H1 (cell line): ENCODE measurements around the gene FRMD4B. TPM values are rescaled to one million over a fixed set of nuclear protein-coding genes. Genes with fewer than 3 reads are reported as not detected.

Experiments used
- CTCF ChIA-PET: fragments of 300-600 bp; sonication (Branson Sonifier 250); formaldehyde crosslinking; loops from one replicate; lab custom pipeline; 2021; ENCODE audit not compliant: partially characterized antibody; lab: Charles Lee
- POLR2A ChIA-PET: fragments of 300-600 bp; sonication (Branson Sonifier 250); formaldehyde crosslinking; loops from one replicate; lab custom pipeline; 2021; ENCODE audit warnings: inconsistent platforms; ENCODE audit not compliant: partially characterized antibody; lab: Charles Lee
- DNase-seq, 2 experiments: peaks; one replicate each; pipeline versions ENCODE4 v3.0.0 to v3.0.0-alpha.2; 2010 to 2022; ENCODE audit warnings: low spot score in 2 of 2, low read depth in 1 of 2, mixed read lengths in 1 of 2
- FAIRE-seq: peaks from 2 replicates; lab custom pipeline; 2011; peaks lifted over from hg19 to GRCh38; lab: Jason Lieb, UNC
- H2AFZ ChIP-seq: 2 replicates; pipeline ENCODE4 v1.8.1; 2012; ENCODE audit warnings: low read length, inconsistent platforms
- H2AK5ac ChIP-seq: 2 replicates; pipeline ENCODE4 v1.6.1; 2013; ENCODE audit warnings: low read depth, low read length
- H2BK120ac ChIP-seq: replicated peaks from 2 replicates; pipeline ENCODE3; 2013; ENCODE audit warnings: low read depth, low read length, inconsistent platforms
- H2BK12ac ChIP-seq: 2 replicates; pipeline ENCODE4 v1.6.1; 2013; ENCODE audit warnings: low read depth, low read length
- H2BK15ac ChIP-seq: 2 replicates; pipeline ENCODE4 v1.6.1; 2013; ENCODE audit warnings: low read length
- H2BK20ac ChIP-seq: 2 replicates; pipeline ENCODE4 v1.6.1; 2013; ENCODE audit warnings: low read length
- H2BK5ac ChIP-seq: 2 replicates; pipeline ENCODE4 v1.6.1; 2013; ENCODE audit warnings: low read depth, low read length
- H3K14ac ChIP-seq: 2 replicates; pipeline ENCODE4 v1.6.1; 2013; ENCODE audit warnings: inconsistent platforms; ENCODE audit not compliant: insufficient read length
- H3K18ac ChIP-seq: 2 replicates; pipeline ENCODE4 v1.6.1; 2013; ENCODE audit warnings: low read length; ENCODE audit errors: extremely low read depth
- H3K23ac ChIP-seq: 2 replicates; pipeline ENCODE4 v1.6.1; 2013; ENCODE audit warnings: inconsistent platforms; ENCODE audit not compliant: insufficient read length
- H3K23me2 ChIP-seq: 2 replicates; pipeline ENCODE4 v1.6.1; 2013; ENCODE audit warnings: low read depth, low read length
- H3K27ac ChIP-seq: 2 replicates; pipeline ENCODE4 v1.6.1; 2011; ENCODE audit warnings: low read depth, low read length, inconsistent platforms
- H3K27me3 ChIP-seq, 4 experiments: replicated peaks in 1 of 4; 1 replicate in 1 of 4; 2 replicates in 3 of 4; pipeline versions ENCODE4 v1.6.1 to v1.8.1; 2011 to 2013; ENCODE audit warnings: low read length in 3 of 4, mild to moderate bottlenecking in 3 of 4, inconsistent platforms in 2 of 4, mixed read lengths in 2 of 4, moderate library complexity in 1 of 4; ENCODE audit not compliant: control insufficient read depth in 3 of 4, insufficient read depth in 3 of 4; ENCODE audit errors: extremely low read depth in 1 of 4
- H3K36me3 ChIP-seq, 4 experiments: 2 replicates each; pipeline versions ENCODE4 v1.6.1 to v1.8.1; 2011 to 2013; ENCODE audit warnings: mild to moderate bottlenecking in 4 of 4, low read length in 3 of 4, moderate library complexity in 2 of 4, control low read depth in 1 of 4, inconsistent platforms in 1 of 4; ENCODE audit not compliant: insufficient read depth in 4 of 4, control insufficient read depth in 2 of 4
- H3K4ac ChIP-seq: replicated peaks from 2 replicates; pipeline ENCODE3; 2013; ENCODE audit warnings: low read length, low read depth, mixed read lengths, inconsistent platforms; ENCODE audit not compliant: insufficient read length
- H3K4me1 ChIP-seq, 4 experiments: replicated peaks in 1 of 4; 1 replicate in 1 of 4; 2 replicates in 3 of 4; pipeline versions ENCODE4 v1.6.1 to v1.8.1; 2011 to 2013; ENCODE audit warnings: low read length in 3 of 4, inconsistent platforms in 2 of 4, mixed read lengths in 1 of 4; ENCODE audit not compliant: insufficient read depth in 4 of 4, control insufficient read depth in 3 of 4
- H3K4me2 ChIP-seq, 2 experiments: 2 replicates each; pipeline versions ENCODE4 v1.6.1 to v1.8.1; 2011 to 2013; ENCODE audit warnings: low read depth in 2 of 2, low read length in 2 of 2, control low read depth in 1 of 2, inconsistent platforms in 1 of 2, mild to moderate bottlenecking in 1 of 2; ENCODE audit not compliant: insufficient read depth in 1 of 2
- H3K4me3 ChIP-seq, 4 experiments: fragments of 200-600, 300-600 bp in 1 of 4; sonication (generic), shearing (Covaris generic), sonication (Bioruptor Twin) in 1 of 4; 2 replicates each; pipeline versions ENCODE4 v1.5.1 to v1.8.1; 2011 to 2016; ENCODE audit warnings: low read length in 4 of 4, low read depth in 3 of 4, control low read depth in 2 of 4, inconsistent platforms in 2 of 4, mild to moderate bottlenecking in 2 of 4, mixed read lengths in 1 of 4, moderate library complexity in 1 of 4; ENCODE audit not compliant: insufficient read depth in 2 of 4; ENCODE audit errors: extremely low read depth in 1 of 4
- H3K56ac ChIP-seq: replicated peaks from 2 replicates; pipeline ENCODE3; 2013; ENCODE audit warnings: low read depth, mild to moderate bottlenecking, mixed read lengths, low read length, inconsistent platforms; ENCODE audit not compliant: insufficient read length
- H3K79me1 ChIP-seq: 2 replicates; pipeline ENCODE4 v1.6.1; 2013; ENCODE audit warnings: low read depth, low read length, control low read depth
- H3K79me2 ChIP-seq, 2 experiments: 2 replicates each; pipeline versions ENCODE4 v1.6.1 to v1.8.1; 2012 to 2013; ENCODE audit warnings: low read length in 2 of 2, mild to moderate bottlenecking in 2 of 2, inconsistent platforms in 1 of 2; ENCODE audit not compliant: insufficient read depth in 2 of 2, control insufficient read depth in 1 of 2
- H3K9ac ChIP-seq, 4 experiments: replicated peaks in 1 of 4; 1 replicate in 1 of 4; 2 replicates in 3 of 4; pipeline versions ENCODE4 v1.6.1 to v1.8.1; 2011 to 2013; ENCODE audit warnings: low read depth in 3 of 4, low read length in 3 of 4, control low read depth in 2 of 4, mild to moderate bottlenecking in 2 of 4, moderate library complexity in 2 of 4, inconsistent platforms in 1 of 4; ENCODE audit errors: extremely low read depth in 1 of 4
- H3K9me3 ChIP-seq, 2 experiments: 2 replicates each; pipeline versions ENCODE4 v1.6.1 to v1.8.1; 2012 to 2013; ENCODE audit warnings: mild to moderate bottlenecking in 2 of 2, moderate library complexity in 2 of 2, control low read depth in 1 of 2, inconsistent platforms in 1 of 2, low read depth in 1 of 2, low read length in 1 of 2, mixed read lengths in 1 of 2; ENCODE audit not compliant: insufficient read depth in 2 of 2
- H4K20me1 ChIP-seq, 2 experiments: replicated peaks in 1 of 2; 2 replicates each; pipeline versions ENCODE3 to v1.8.1; 2011 to 2013; ENCODE audit warnings: inconsistent platforms in 2 of 2, low read length in 2 of 2, mild to moderate bottlenecking in 1 of 2; ENCODE audit not compliant: insufficient read depth in 2 of 2, control insufficient read depth in 1 of 2
- H4K5ac ChIP-seq: 2 replicates; pipeline ENCODE4 v1.6.1; 2013; ENCODE audit warnings: low read length, low read depth, mixed read lengths, inconsistent platforms; ENCODE audit not compliant: insufficient read length
- H4K8ac ChIP-seq: 2 replicates; pipeline ENCODE4 v1.8.0; 2013; ENCODE audit warnings: mild to moderate bottlenecking, moderate library complexity, low read length, inconsistent platforms; ENCODE audit not compliant: insufficient read depth; ENCODE audit errors: extremely low read depth
- H4K91ac ChIP-seq: replicated peaks from 2 replicates; pipeline ENCODE3; 2013; ENCODE audit warnings: low read length, mixed read lengths, inconsistent platforms; ENCODE audit not compliant: insufficient read length
- POLR2AphosphoS5 ChIP-seq: IDR thresholded peaks from 2 replicates; pipeline ENCODE4 v1.6.1; 2011; ENCODE audit warnings: low read depth, low read length
- TAF1 ChIP-seq: IDR thresholded peaks from 2 replicates; pipeline ENCODE4 v1.6.1; 2011; ENCODE audit warnings: mild to moderate bottlenecking, low read depth, low read length
- WGBS, 2 experiments: shearing (Covaris generic) in 1 of 2; methylation state at CpG; one replicate each; pipeline versions ENCODE4 v1.1.6 to v1.1.7; 2013 to 2015; ENCODE audit warnings: low lambda C conversion rate in 2 of 2, mixed read lengths in 2 of 2, inconsistent platforms in 1 of 2, low coverage in 1 of 2, missing lambda C conversion rate in 1 of 2; ENCODE audit not compliant: insufficient replicate concordance in 2 of 2, insufficient coverage in 1 of 2, insufficient read length in 1 of 2; ENCODE audit errors: extremely low coverage in 1 of 2, missing lambda C conversion rate in 1 of 2; 5-methylcytosine and 5-hydroxymethylcytosine counted together
- polyA plus RNA-seq, 7 experiments: library from polyadenylated mRNA; depleted of rRNA in 3 of 7; stranded (reverse) in 5 of 7; unstranded in 2 of 7; fragments of >200 nt in 5 of 7; fragments of 200-250 nt in 2 of 7; gene quantifications; 1 replicate in 5 of 7; 2 replicates in 1 of 7; 4 replicates in 1 of 7; pipeline versions ENCODE4 v1.2.1 to v1.2.3, GENCODE V29; 2011 to 2013; ENCODE audit warnings: missing spikeins in 2 of 7, mixed read lengths in 2 of 7
- total RNA-seq: library from RNA; stranded (reverse); fragmentation: NEBNext Ultra II Directional; extraction: Animal tissue kit (Norgen Biotek cat#: 25700); gene quantifications from 2 replicates; pipeline ENCODE4 v1.2.1, GENCODE V29; 2021

The FRMD4B gene
- total and polyA plus RNA-seq, 2 of the 8 experiments (the other 6 are each of a cell fraction or from before 2014, with no cell fraction given): 2.7 to 7.2 TPM

- WGBS, 2 experiments: 93% methylated on average over 4 of the region's 4 CpGs; no CpG with 5 or more reads in 1 of the 2 experiments
- peaks cover 0 to 3% (median 0%) of the 10 kb centered on the region in 4 experiments; a peak in 1 of 8 replicates for H3K36me3 ChIP-seq
- no peak overlapping the region for H2AK5ac ChIP-seq
- H3K4me2 ChIP-seq: no peak overlapping the region
- no peak overlapping the region for H4K5ac ChIP-seq
- peaks cover 0 to 2% of the 10 kb centered on the region in 2 experiments for H4K20me1 ChIP-seq
- H2BK120ac ChIP-seq: no peak overlapping the region
- CTCF ChIA-PET: interaction anchor here (0.9 to 3.3 kb wide), 29 partner anchors 10 to 320 kb away, joined by 3 to 44 read pairs (median 6); partner anchors contain the start of gene FRMD4B
- H3K27ac ChIP-seq: no peak overlapping the region
- H2BK15ac ChIP-seq: no peak overlapping the region
- H2BK5ac ChIP-seq: no peak overlapping the region
- peaks cover 6 to 11% of the 10 kb centered on the region in 2 experiments; a peak in 3 of 4 replicates for H3K9me3 ChIP-seq
- FAIRE-seq (no peak), DNase-seq (no peak)
- peaks cover 0 to 2% (median 0%) of the 10 kb centered on the region in 4 experiments; a peak in 2 of 7 replicates for H3K4me1 ChIP-seq
- no peak overlapping the region for H2AFZ ChIP-seq
- H3K4ac ChIP-seq: no peak overlapping the region
- no peaks in the 10 kb centered on the region for H3K27me3 ChIP-seq
- H3K9ac ChIP-seq: no peak overlapping the region
- H3K23me2 ChIP-seq: no peaks in the 10 kb centered on the region
- no peak overlapping the region for H3K23ac ChIP-seq
- no peak overlapping the region for H2BK20ac ChIP-seq
- no peaks in the 10 kb centered on the region for H3K79me2 ChIP-seq
- H3K18ac ChIP-seq: no peak overlapping the region
- no peak overlapping the region for H3K4me3 ChIP-seq
- no peak overlapping the region for H4K8ac ChIP-seq
- no peaks in the 10 kb centered on the region for H3K79me1 ChIP-seq
- no peak overlapping the region for H3K14ac ChIP-seq
- H4K91ac ChIP-seq: no peak overlapping the region
- no peak overlapping the region for H3K56ac ChIP-seq
- POLR2A ChIA-PET: no interaction called here
- no peak overlapping the region for H2BK12ac ChIP-seq
- TF ChIP-seq POLR2AphosphoS5: no peak
- TF ChIP-seq TAF1: no peak
Observed at GRCh38 chr3:69409011-69409410, 23.1 kb upstream of the FRMD4B start.
